Measurements from ENCODE around the gene APBB2. TPM values are rescaled to one million over a fixed set of nuclear protein-coding genes. Genes with fewer than 3 reads are reported as not detected.

APBB2 gene
- total and polyA plus RNA-seq, 2 of the 8 experiments (the other 6 are each of a cell fraction or from before 2014, with no cell fraction given): 58.7 to 59.4 TPM

GRCh38 chr4:41204400-41204978 is 9.9 kb downstream of the APBB2 start:
- no peaks in the 10 kb centered on the region for H3K23me2 ChIP-seq (ENCODE audit: low read depth, low read length)
- peak overlapping the region; percentile 11; the same call in 1 of the 2 replicates for H3K18ac ChIP-seq (ENCODE audit: extremely low read depth, low read length)
- H3K27ac ChIP-seq (ENCODE audit: low read depth, low read length): no peak overlapping the region
- CTCF ChIA-PET (ENCODE audit: partially characterized antibody): interaction anchor here (1.1 to 6.7 kb wide), 12 partner anchors 8 to 307 kb away, joined by 3 to 27 read pairs (median 5); partner anchors contain the start of gene APBB2
- 84% methylated on average over 8 of the region's 8 CpGs; no CpG with 5 or more reads in 1 of the 2 experiments for WGBS, 2 experiments (ENCODE audit: extremely low coverage in 1 of 2, insufficient coverage in 1 of 2, insufficient read length in 1 of 2, insufficient replicate concordance in 2 of 2, low coverage in 1 of 2, low lambda C conversion rate in 2 of 2, missing lambda C conversion rate in 1 of 2)
- peaks cover 7 to 95% of the 10 kb centered on the region in 2 experiments for H3K79me2 ChIP-seq (ENCODE audit: control insufficient read depth in 1 of 2, insufficient read depth in 2 of 2, low read length in 2 of 2)
- H2BK20ac ChIP-seq (ENCODE audit: low read length): no peak overlapping the region
- H4K20me1 ChIP-seq (replicated peaks in 1 of 2; ENCODE audit: control insufficient read depth in 1 of 2, insufficient read depth in 2 of 2, low read length in 2 of 2): peaks cover 0 to 4% of the 10 kb centered on the region in 2 experiments
- FAIRE-seq (no peak), DNase-seq (ENCODE audit: low read depth in 1 of 2, low spot score in 2 of 2) (no peak)
- H2BK15ac ChIP-seq (ENCODE audit: low read length): no peak overlapping the region
- H3K4ac ChIP-seq (replicated peaks; ENCODE audit: insufficient read length, low read depth, low read length): no peak overlapping the region
- H2AK5ac ChIP-seq (ENCODE audit: low read depth, low read length): no peak overlapping the region
- no peak overlapping the region for H4K5ac ChIP-seq (ENCODE audit: insufficient read length, low read depth, low read length)
- H3K56ac ChIP-seq (replicated peaks; ENCODE audit: insufficient read length, low read depth, low read length): no peak overlapping the region
- H2BK12ac ChIP-seq (ENCODE audit: low read depth, low read length): no peak overlapping the region
- H3K14ac ChIP-seq (ENCODE audit: insufficient read length): no peak overlapping the region
- H3K23ac ChIP-seq (ENCODE audit: insufficient read length): no peak overlapping the region
- POLR2A ChIA-PET (ENCODE audit: partially characterized antibody): interaction anchor here (0.5 to 2.6 kb wide), 9 partner anchors 10 to 225 kb away, joined by 3 to 17 read pairs (median 3); partner anchors contain the start of genes APBB2 and UCHL1
- H3K9me3 ChIP-seq (ENCODE audit: insufficient read depth in 2 of 2, low read depth in 1 of 2, low read length in 1 of 2): no peaks in the 10 kb centered on the region
- H3K27me3 ChIP-seq (replicated peaks in 1 of 4; ENCODE audit: control insufficient read depth in 3 of 4, extremely low read depth in 1 of 4, insufficient read depth in 3 of 4, low read length in 3 of 4): no peaks in the 10 kb centered on the region
- H3K4me3 ChIP-seq (ENCODE audit: extremely low read depth in 1 of 4, insufficient read depth in 2 of 4, low read depth in 3 of 4, low read length in 4 of 4): no peak overlapping the region
- H2AFZ ChIP-seq (ENCODE audit: low read length): no peak overlapping the region
- no peak overlapping the region for H2BK120ac ChIP-seq (replicated peaks; ENCODE audit: low read depth, low read length)
- H4K8ac ChIP-seq (ENCODE audit: extremely low read depth, insufficient read depth, low read length): no peak overlapping the region
- no peak overlapping the region for H3K4me2 ChIP-seq (ENCODE audit: insufficient read depth in 1 of 2, low read depth in 2 of 2, low read length in 2 of 2)
- no peak overlapping the region for H4K91ac ChIP-seq (replicated peaks; ENCODE audit: insufficient read length, low read length)
- H3K9ac ChIP-seq (replicated peaks in 1 of 4; ENCODE audit: extremely low read depth in 1 of 4, low read depth in 3 of 4, low read length in 3 of 4): no peak overlapping the region
- H2BK5ac ChIP-seq (ENCODE audit: low read depth, low read length): no peak overlapping the region; the same call in 1 of the 2 replicates
- no peaks in the 10 kb centered on the region for H3K36me3 ChIP-seq (ENCODE audit: control insufficient read depth in 2 of 4, insufficient read depth in 4 of 4, low read length in 3 of 4)
- H3K79me1 ChIP-seq (ENCODE audit: low read depth, low read length): peaks cover 7% of the 10 kb centered on the region
- H3K4me1 ChIP-seq (replicated peaks in 1 of 4; ENCODE audit: control insufficient read depth in 3 of 4, insufficient read depth in 4 of 4, low read length in 3 of 4): peaks cover 0 to 5% (median 0%) of the 10 kb centered on the region in 4 experiments; a peak in 2 of 7 replicates
- no peak for TF ChIP-seq MAFK (IDR thresholded peaks at IDR 0.05; ENCODE audit: low read depth, low read length)
- TF ChIP-seq EGR1 (IDR thresholded peaks at IDR 0.05; ENCODE audit: borderline replicate concordance, low read depth, low read length): no peak
- TF ChIP-seq CHD1 (IDR thresholded peaks at IDR 0.05; ENCODE audit: low read depth, low read length): no peak
- TF ChIP-seq GTF2F1 (IDR thresholded peaks at IDR 0.05; ENCODE audit: borderline replicate concordance, low read depth, low read length): no peak
- TF ChIP-seq TAF7 (optimal IDR thresholded peaks at IDR 0.05; ENCODE audit: borderline replicate concordance, low read depth, low read length): no peak
- no peak for TF ChIP-seq CHD2 (IDR thresholded peaks at IDR 0.05; ENCODE audit: low read length)
- no peak for TF ChIP-seq SP2 (IDR thresholded peaks at IDR 0.05; ENCODE audit: low read length)
- TF ChIP-seq RAD21 (IDR thresholded peaks at IDR 0.05 in 1 of 2, conservative IDR thresholded peaks at IDR 0.05 in 1 of 2; ENCODE audit: low read depth in 2 of 2, low read length in 2 of 2): no peak
- TF ChIP-seq, protein P1, sequence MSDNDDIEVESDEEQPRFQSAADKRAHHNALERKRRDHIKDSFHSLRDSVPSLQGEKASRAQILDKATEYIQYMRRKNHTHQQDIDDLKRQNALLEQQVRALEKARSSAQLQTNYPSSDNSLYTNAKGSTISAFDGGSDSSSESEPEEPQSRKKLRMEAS (IDR thresholded peaks at IDR 0.05): no peak

Data from H1 (cell line).